Measurements from ENCODE around the gene LSS.

LSS gene

DNA sequence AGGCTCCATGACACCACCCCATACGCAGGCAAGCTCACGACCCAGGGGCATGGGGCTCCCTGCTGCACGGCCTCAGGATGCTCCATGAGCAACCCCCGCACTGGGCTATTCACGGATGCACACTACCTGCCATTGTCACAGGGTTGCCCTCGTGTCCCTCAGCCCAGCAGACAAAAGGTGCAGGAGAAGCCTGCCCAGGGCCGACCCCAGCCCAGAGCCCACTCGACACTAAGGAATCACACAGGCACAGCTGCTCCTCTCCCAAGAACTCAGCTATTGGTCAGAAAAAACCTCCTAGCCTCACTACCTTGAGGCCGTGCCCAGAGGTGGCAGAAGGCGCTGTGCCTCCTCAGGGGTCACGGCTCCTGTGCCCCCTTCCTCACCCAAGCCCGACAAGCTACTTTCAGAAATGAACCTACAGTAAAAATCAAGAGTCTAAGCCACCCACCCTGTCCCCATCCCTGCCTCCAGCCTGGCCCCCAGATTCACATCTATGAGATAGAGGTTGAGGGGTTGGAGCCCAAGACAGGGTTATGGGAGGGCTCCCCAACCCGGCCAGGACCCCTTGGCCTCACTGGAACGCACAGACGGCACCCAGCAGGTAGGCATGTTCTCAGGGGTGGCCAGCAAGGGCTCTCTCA lies 38.0 kb downstream of the LSS start:
- TF ChIP-seq, protein P1, sequence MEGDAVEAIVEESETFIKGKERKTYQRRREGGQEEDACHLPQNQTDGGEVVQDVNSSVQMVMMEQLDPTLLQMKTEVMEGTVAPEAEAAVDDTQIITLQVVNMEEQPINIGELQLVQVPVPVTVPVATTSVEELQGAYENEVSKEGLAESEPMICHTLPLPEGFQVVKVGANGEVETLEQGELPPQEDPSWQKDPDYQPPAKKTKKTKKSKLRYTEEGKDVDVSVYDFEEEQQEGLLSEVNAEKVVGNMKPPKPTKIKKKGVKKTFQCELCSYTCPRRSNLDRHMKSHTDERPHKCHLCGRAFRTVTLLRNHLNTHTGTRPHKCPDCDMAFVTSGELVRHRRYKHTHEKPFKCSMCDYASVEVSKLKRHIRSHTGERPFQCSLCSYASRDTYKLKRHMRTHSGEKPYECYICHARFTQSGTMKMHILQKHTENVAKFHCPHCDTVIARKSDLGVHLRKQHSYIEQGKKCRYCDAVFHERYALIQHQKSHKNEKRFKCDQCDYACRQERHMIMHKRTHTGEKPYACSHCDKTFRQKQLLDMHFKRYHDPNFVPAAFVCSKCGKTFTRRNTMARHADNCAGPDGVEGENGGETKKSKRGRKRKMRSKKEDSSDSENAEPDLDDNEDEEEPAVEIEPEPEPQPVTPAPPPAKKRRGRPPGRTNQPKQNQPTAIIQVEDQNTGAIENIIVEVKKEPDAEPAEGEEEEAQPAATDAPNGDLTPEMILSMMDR (IDR thresholded peaks at IDR 0.05; ENCODE audit: control insufficient read depth, insufficient read depth, low read depth, low read length, missing control alignments), result no peak
- DNase-seq (ENCODE audit: low read depth), result no peak
- no peak overlapping the region for H3K4me3 ChIP-seq (ENCODE audit: control insufficient read depth, low read depth, low read length)

DNA sequence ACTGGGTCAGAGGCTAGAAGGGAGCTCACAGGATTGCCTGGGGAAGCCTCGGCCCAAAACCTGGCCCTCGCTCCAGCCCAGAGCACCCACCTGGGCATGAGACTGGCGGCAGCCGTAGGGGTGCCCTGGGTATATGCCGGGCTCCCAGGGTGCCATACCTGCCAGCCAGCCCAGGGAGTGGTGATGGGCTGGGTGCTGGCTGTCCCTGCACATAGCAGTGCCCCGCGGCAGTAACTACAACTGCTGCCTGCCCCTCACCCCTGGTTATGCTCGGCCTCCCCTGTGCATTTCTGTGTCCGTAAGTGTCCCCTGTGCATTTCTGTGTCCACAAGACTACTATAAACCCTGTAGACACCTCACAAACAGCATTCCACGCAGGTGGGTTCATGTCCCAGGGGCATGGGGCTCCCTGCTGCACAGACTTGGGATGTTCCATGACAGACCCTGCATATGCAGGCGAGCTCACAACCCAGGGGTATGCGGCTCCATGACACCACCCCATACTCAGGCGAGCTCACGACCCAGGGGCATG lies 38.5 kb downstream of the LSS start:
- TF ChIP-seq, protein P1 (IDR thresholded peaks at IDR 0.05; ENCODE audit: control insufficient read depth, insufficient read depth, low read depth, low read length, missing control alignments), result no peak
- H3K4me3 ChIP-seq (ENCODE audit: control insufficient read depth, low read depth, low read length), result no peak overlapping the region
- DNase-seq (ENCODE audit: low read depth), result no peak

DNA sequence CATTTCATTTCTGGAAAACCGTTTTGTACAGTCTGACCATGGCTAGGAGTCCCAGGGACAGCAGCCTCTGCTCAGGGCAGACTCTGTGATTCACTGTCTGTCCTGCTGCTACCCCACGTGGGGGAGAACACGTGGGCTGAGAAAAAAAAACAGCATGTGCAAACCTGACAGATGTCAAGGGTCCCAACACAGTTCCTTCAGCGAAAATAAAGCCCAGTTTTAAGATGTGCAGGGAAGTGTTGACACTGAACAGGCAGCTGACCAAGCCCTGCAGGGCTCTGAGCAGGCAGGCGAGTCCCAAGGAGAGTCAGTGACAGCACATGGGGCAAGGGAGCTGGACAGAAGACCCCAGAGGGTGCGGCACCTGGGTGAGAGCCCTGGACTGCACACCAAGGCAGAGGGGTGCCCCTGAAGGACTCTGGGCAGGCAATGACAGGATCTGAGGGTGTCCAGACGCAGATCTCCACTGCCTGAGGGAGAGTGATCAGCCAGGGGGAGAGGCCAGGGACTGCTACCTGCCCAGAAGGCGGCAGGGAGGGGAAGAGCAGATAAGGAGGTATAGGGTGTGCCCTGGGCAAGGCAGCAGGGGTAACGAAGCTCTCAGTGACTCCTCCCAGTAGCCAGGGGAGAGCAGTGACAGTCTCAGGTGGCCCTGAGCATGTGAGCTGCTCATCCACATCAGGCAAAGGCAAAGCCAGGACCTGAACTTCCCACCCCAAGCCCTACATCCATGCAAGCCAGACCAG lies 39.2 kb downstream of the LSS start:
- TF ChIP-seq, protein P1 (IDR thresholded peaks at IDR 0.05; ENCODE audit: control insufficient read depth, insufficient read depth, low read depth, low read length, missing control alignments), result no peak
- DNase-seq (ENCODE audit: low read depth), result no peak
- no peak overlapping the region for H3K4me3 ChIP-seq (ENCODE audit: control insufficient read depth, low read depth, low read length)

DNA sequence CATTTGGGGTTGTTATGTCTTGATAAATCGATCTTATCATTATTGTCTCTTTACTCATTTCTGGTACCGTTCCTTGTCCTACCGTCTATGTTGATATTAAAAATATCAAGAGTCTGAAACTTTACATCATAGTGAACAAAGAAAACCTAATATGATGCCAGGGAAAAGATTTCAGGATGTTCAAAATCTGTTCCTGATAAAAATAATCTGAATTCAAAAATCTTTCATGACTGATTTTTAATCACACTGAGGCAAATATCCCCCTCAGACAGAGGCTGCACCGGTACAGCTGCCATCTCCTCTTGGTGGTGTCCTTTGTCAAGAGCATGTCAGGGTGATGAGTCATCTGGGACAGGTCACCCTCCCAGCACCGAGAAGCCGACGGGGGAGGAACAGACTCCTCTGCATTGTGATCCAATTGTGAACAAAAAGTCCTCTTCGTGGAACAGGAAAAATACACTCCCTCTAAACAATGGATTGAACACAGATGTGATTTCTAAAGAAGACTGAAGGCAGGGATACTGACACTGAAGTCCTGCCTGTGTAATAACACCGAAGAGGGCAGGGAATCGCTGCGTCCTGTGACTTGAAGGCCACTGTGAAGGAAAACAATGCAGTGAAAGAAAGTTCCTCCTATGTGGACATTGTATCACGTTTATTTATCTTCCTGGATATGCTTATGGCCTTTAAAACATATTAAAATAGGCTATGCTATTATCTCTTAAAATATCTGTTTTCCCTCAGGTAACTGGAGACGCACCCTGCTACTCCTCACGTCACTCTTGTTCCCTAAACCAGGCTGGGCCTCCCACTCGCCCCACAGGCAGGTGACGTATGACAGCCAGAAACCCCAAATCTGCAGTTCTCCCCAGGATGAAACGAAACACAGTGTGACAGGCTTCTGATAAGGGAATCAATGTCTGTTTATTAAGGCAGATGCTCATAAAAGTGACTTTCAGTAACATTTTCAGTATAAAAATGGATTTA lies 40.1 kb downstream of the LSS start:
- no peak overlapping the region for H3K4me3 ChIP-seq (ENCODE audit: control insufficient read depth, low read depth, low read length)
- DNase-seq (ENCODE audit: low read depth), result no peak
- TF ChIP-seq, protein P1 (IDR thresholded peaks at IDR 0.05; ENCODE audit: control insufficient read depth, insufficient read depth, low read depth, low read length, missing control alignments), result no peak

DNA sequence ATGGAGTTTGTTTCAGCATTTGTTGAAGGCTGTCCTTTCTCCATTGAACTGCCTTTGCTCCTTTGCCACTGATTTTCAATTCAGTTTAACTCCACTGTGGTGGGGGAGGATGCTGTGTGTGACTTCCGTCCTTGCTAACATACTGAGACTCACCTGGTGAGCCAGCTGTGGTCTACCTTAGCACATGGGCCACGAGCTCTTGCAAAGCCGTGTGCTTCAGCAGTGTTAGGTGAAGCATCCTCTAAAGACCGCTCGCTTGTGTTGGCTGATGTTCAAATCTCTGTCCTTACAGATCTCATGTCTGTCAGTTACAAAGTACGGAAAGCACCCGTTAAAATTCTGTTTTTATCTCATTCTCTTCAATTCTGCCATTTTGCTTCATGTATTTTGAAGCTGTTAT lies 40.8 kb downstream of the LSS start:
- no peak for DNase-seq (ENCODE audit: low read depth)
- TF ChIP-seq, protein P1 (IDR thresholded peaks at IDR 0.05; ENCODE audit: control insufficient read depth, insufficient read depth, low read depth, low read length, missing control alignments), result no peak
- no peak overlapping the region for H3K4me3 ChIP-seq (ENCODE audit: control insufficient read depth, low read depth, low read length)

DNA sequence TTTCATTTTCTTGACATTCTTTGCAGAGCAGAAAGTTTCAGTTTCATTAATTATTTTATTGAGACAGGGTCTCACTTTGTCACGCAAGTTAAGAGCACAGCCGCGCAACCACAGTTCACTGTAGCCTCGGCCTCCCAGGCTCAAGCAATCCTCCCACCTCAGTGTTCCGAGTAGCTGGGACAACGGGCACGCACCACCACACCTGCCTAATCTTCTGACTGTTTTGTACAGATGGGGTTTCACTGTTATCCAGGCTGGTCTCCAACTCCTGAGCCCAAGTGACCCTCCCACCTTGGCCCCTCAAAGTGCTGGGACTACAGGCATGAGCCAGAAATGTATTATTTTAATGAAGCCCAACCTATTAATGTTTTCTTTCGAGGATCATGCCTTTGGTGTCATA lies 41.3 kb downstream of the LSS start:
- H3K4me3 ChIP-seq (ENCODE audit: control insufficient read depth, low read depth, low read length), result no peak overlapping the region
- no peak for DNase-seq (ENCODE audit: low read depth)
- TF ChIP-seq, protein P1 (IDR thresholded peaks at IDR 0.05; ENCODE audit: control insufficient read depth, insufficient read depth, low read depth, low read length, missing control alignments), result no peak

All from AG09309 (cell line).